HG02588 (cell line): ENCODE measurements around the gene RNF26.
"Not testable (repeated sequence)": the region's sequence is repeated elsewhere in the genome, so short reads cannot be mapped to it uniquely, and the experiment has no call there.

Experiments
- ATAC-seq: cut with Tn5 transposase; IDR thresholded peaks from one replicate; pipeline ENCODE4 v1.9.1; 2021; ENCODE audit warnings: mild to moderate bottlenecking, moderate library complexity; ENCODE audit not compliant: unreplicated experiment

RNF26 gene

DNA sequence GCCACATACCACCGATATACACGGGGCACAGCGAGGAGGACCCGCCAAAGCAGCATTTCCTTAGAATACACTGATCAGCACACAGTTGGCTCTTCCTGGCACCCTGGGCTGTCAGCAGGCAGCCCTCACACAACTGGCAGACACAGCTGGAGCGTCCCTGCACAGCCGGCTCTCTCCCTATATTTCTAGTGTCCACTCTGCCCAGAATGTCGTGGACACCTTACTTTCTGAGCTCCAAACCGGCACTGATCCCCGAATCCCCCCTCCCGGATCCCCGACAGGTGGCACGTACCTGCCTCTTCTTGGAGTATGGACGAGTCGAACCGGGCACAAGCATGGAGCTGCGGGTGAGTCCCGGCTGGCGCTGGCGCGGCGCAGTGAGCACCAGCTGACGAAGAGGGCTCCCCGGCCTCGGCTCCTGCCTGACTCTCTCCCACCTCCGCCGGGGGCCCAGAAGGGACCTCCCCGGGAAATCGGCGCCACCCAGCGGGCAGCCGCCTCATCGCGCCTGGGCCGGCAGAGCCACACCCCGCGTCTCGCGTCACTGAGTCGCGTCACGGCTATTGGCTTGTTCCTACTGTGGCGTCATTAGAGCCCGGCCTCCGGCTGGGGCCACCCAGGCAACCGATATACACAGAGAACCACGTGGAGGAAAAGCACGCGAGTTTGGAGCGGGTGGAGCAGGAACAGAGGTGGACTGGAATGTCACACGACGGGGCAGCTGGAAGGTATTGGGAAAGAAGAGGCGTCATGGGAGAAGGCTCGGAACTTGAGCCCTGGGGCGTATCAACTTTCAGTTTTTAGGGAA, 47.1 kb downstream of the RNF26 start, which contains the start of gene USP2:
TSS of gene USP2 (minus strand) at position 510 of the 808 bp plus-strand sequence. CDS start 8,210 bp downstream, outside the sequence.
- peak; percentile 99 for ATAC-seq

- no peak for ATAC-seq
Measured at GRCh38 chr11:119382101-119382500, 47.8 kb downstream of the RNF26 start.

DNA sequence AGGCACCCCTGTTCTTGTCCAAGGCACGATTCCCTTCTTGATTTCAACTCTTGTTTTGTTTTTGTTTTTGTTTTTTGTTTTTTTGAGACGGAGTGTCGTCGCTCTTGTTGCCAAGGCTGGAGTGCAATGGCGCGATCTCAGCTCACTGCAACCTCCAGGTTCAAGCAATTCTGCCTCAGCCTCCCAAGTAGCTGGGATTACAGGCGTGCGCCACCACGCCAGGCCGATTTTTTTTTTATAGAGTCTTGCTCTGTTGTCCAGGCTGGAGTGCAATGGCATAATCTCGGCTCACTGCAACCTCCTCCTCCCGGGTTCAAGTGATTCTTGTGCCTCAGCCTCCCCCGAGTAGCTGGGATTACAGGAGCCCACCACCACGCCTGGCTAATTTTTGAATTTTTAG, 48.2 kb downstream of the RNF26 start:
- ATAC-seq, result not testable (repeated sequence)

GRCh38 chr11:119384332-119384731, 50.0 kb downstream of the RNF26 start:
- no peak for ATAC-seq
